T-helper 9 cell (primary cell): ENCODE results near the gene ATP5PO.
"Not testable (repeated sequence)": the region's sequence is repeated elsewhere in the genome, so short reads cannot be mapped to it uniquely, and the experiment has no call there.

ENCODE experiments used
- DNase-seq: peaks from one replicate; pipeline ENCODE4 v3.0.0-alpha.2; 2020

Gene ATP5PO

DNA sequence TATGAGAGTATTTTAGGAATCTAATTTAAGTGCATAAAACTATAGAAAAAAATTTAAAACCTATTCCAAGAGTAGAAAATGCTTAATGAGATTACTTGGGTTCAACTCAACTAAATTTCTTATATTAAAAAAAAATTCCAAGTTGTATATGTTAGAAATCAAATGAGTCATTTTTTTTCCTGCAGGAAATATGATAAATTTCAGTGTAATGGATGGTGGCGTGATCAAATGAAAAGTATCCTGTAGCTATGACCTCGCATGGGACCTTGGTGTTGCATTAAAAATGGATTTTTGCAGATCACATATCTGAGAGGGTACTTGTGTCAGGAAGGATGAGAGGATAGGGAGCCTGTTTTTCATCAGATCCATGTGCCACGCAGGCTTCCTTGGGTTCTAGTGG, 17.9 kb downstream of the ATP5PO start:
- no peak for DNase-seq

DNA sequence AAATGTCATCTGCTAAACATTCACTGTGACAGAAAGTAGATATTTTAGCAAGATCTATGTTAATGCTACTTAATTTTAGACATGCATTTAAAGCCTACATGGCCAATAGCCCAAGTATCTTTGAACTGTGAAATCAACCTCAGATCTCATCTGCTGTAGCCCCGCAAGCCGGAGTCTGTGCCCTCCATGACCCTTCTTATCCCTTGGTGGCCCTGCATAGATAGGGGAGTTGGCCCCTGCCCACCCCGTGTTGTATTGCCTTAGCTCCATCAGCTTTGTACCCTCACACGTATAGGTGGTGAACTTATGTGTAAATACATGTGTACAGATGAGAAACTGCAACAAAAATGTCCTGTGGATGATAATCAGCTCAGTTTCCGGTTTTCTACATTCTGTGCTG, 18.5 kb downstream of the ATP5PO start:
- no peak for DNase-seq

DNA sequence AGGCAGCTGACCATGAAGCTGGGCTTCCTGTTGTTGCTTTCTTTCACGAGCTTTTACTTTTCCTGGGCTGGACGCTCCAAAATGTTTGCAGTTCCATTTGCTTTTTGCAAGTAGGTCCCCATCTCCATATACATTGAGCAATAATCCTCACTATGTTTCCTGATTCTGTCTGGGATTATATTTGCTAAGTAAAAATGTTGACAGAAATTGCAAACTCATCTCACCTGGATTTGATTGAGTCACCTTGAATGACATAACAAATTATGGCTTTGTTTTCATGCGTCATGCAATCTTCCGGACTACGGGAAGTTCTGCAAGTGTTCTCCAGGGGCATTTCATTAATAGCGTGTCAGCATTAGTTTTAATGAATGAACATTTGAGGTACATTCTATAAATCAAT, 18.9 kb downstream of the ATP5PO start:
- DNase-seq, result no peak

DNA sequence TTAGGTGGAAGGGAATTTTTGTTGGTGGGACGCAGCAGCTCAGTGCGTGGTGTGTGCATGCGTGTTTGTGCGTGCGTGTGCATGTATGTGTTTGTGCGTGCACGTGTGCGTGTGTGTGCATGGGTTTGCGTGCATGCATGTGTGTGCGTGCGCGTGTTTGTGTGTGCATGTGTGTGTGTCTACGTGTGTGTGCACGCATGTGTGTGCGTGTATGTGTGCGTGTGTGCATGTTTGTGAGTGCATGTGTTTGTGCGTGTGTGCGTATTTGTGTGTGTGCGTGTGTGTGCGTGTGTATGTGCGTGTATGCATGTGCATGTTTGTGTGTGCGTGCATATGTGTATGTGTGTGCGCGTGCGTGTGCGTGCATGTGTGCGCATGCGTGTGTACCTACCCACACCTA, 20.2 kb downstream of the ATP5PO start:
- DNase-seq, result no peak

DNA sequence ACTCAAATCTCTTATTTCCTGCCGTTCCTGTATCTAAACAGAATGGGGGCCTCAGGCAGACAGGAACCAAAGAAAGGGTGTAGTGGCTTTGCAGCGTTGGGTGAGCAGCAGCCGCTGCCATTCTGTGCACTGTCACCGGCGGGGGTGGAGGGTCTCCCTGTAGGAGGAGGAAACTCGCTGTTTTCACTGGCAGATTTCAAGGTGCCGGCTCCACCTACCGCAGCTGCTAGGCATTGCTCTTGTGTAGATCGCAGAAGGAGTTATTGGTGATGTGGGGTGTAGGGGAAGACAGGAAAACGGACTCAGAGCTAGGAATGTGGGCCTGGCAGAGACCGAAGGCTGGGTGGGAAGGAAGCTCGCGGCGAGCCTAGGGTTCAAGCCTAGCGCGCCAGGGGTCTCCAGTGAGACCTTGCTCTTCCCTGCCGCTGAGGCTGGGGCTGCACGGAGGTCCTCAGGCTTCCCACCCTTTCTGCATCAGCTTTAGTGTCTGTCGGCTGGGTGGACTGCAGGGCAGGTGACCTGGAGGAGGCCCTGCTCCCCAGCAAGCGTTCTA, 20.8 kb downstream of the ATP5PO start:
- DNase-seq, result no peak

DNA sequence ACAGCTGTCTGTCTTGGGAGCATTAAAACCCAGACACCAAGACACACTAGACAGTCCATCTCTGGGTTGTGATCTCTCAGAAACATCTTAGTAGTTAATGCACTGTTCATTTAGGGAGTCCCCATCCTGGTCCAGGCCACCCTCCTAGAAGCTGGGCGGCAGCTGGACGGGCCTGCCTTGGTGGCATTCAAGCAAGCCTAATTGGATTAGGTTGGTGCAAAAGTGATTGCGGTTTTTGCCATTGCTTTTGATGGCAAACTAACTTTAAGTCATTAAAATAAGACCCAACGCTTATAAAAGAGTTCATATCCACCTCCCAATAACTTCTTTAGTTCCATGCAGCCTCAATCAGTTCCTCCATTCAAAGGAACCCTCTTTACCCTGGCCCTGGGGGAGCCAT, 21.7 kb downstream of the ATP5PO start:
- no peak for DNase-seq

DNA sequence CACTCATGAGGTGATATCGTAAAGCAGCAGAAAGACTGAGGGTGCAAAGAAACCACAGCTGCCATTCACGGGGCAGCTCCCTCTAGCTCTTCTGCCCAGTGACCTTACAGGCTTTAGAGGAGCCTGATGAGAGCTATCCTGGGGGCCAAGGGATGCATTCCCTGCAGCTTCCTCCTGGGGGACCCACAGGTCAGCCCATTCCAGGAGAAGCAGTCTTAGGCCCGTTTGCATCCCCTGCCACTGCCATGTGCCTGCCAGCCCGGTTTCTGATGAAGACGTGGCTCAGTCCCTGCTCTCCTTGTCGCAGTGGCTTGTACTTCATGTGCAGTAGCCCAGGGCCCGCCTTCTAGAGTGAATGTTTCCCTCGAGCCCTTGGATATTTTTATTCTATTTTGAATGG, 22.8 kb downstream of the ATP5PO start:
- no peak for DNase-seq

DNA sequence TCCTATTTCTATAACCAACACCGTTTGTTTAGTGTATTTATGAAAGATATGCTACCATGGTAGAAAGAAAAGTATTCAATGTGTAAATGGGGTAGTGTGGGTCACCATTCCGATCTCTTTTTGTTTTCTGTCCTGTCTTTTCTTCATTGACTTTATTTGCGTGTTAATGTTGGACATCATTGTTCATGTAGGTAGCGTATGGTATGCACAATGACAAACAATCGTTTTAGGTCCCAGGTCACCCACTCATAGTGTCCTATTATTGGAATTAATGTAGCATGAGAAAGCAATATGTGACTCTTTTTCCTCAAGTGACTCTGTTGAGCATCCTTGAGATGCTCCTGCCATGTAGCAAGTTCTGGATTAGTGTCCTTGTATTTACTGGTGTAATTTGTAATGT, 25.4 kb downstream of the ATP5PO start:
- DNase-seq, result no peak

DNA sequence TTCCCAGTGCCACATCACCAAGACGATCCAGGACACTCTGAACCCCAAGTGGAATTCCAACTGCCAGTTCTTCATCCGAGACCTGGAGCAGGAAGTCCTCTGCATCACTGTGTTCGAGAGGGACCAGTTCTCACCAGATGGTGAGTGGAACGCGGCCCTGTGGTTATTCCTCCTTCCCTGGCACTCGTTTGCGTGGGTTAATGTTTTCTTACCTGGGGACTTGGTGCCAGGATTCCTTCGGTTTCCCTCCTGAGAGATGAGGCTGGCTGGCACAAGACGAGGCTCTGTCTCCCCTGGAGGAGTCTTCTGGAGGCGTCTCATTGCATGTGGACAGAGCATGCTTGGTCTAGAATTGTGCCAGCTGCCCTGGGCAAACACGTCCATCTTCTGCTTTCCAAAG, 29.3 kb downstream of the ATP5PO start:
- no peak for DNase-seq

DNA sequence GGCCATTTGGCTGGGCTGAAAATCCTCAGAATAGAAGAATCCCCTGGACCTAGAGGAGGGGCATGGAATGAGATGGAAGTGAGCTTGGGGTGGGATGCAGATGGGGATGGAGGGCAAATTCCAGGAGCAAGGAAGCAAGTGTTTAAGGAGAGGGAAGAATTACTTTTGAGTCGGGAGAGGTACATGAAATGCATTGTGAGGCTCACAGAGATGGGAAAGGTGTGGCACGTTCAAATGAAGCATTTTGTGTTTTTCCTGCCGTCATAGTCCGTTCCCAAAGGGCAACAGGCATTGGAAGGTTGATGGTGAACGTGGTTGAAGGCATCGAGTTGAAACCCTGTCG, 30.5 kb downstream of the ATP5PO start:
- no peak for DNase-seq

DNA sequence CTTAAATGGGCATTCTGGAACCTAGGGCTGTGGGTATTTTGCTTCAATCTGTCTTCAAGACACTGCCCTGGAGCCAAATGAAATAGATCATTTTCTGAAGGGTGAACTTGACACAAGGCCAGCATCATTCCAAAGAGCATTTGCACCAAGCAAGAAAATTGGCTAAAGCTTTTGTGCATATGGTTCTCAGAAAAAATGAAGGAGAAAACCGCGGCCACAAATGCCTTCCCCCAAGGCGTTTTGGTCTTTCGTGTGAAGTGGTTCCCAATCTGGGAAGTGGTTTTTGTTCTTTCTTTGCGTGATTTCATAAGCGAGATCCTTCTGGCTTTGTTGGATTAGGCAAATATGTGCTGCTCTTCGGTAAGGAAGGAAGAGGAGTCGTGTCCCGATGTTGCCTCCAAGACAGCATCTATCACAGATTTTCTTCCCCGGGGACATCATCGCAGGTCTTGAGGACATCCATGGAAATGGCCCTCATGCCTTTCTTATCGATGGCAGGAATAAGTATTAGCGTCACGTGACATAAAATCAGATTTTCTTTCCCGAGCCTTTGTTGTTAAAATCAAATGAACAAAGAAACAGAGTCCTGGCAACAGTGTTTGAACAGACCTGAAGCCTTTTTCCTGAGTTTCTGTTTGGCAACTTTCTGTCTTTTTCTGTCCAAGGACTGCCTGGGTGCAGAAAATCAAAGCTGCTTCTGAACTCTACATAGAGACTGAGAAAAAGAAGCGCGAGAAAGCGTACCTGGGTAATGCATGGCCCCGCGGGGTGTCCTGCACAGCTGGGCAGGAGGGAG, 31.0 kb downstream of the ATP5PO start:
- DNase-seq, result no peak

DNA sequence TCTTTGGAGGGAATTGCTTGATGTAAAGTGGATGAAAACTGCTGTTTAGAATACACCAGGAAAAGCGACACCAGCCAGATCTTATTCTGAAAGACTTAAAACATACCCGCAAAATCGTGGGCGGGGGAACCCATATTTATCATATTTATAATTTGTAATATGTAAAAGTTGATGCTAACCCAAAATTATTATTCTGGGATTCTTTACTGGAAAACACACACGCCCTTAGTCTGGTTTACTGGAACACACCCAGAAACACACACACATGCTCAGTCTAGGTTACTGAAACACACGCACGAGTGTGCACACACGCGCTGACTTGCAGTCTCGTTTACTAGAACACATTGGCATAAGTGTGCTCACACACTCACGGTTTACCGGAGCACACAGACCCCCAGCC, 32.5 kb downstream of the ATP5PO start:
- DNase-seq, result no peak

DNA sequence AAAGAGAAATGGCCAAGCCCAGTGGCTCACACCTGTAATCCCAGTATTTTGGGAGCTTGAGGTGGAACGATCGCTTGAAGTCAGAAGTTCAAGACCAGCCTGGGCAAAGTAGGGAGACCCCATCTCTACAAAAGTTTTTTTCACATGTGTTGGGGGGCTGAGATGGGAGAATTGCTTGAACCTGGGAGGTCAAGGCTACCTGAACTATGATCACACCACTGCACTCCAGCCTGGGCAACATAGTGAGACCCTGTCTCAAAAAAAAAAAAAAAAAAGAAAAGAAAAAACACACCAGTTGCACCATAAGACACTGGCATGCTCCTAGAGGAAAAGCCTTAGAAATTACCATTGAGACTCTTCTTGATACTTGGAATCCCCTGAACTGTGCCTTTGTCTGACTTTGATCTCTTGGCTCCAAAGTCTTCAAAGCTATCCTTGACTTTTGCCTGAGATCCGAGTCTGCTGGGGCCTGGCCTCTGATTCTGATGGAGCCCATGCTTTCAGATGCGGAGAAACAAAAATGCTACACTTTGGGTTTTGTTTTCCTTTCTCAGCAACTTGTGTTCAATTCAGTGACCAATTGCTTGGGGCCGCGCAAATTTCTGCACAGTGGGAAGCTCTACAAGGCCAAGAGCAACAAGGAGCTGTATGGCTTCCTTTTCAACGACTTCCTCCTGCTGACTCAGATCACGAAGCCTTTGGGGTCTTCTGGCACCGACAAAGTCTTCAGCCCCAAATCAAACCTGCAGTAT, 33.7 kb downstream of the ATP5PO start:
- DNase-seq, result no peak

DNA sequence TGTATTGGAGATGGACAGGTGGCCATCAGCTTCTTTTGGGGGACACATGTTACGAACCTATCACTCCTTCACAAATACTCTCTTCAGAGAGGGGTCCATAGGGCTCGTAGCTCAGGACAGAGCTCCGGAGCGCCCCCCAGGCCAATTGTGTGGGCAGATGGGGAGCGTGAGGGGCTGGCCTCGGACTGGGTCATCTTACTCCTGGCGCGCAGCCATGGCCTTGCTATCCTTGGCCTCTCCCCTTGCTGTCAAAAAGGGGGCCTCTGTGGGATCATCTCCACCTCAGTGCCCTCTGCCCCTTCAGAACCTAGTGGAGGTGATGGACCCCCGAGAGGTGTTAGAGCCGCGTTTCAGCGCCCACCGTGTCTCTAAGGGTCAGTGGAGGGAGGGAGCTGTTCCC, 35.0 kb downstream of the ATP5PO start:
- DNase-seq, result no peak

DNA sequence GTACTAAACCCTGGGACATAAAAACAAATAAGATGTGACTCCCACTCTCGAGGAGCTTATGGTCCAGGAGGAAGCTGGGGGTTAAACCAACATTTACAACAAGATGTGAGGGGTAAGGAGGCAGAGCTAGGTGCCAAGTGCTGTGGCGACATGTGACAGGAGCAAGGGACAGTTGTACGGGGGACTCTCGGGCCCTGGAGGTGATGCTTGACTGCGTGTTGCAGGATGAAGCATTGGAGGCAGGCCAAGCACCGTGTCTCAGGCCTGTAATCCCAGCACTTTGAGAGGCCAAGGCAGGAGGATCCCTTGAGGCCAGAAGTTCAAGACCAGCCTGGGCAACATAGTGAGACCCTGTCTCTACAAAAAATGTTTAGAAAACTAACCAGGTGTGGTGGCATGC, 36.8 kb downstream of the ATP5PO start:
- no peak for DNase-seq

DNA sequence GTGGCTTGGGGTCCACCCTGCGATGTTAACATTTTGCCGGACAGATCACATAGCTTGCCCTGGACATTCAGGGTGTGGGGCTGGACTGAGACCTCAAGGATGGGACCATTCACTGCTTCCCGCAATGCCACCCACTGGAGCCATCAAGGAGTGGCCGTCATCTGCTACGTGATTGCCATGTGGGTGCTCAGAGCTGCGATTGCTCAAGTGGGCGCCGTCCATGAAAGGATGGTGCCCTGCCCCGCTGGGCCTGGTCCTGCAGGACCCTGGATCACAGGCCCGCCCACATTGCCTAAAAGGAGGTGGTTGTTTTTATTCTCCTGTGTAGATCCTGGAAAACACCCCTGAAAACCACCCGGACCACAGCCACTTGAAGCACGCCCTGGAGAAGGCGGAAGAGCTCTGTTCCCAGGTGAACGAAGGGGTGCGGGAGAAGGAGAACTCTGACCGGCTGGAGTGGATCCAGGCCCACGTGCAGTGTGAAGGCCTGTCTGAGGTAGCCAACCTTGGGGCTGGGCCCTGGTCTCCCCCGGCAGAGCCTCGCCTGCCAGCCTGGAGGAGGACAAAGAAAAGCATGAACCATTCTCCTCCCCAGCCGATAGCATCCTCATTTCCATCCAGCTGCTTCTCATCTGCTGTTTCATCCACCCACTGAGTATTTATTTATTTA, 40.4 kb downstream of the ATP5PO start:
- DNase-seq, result no peak

DNA sequence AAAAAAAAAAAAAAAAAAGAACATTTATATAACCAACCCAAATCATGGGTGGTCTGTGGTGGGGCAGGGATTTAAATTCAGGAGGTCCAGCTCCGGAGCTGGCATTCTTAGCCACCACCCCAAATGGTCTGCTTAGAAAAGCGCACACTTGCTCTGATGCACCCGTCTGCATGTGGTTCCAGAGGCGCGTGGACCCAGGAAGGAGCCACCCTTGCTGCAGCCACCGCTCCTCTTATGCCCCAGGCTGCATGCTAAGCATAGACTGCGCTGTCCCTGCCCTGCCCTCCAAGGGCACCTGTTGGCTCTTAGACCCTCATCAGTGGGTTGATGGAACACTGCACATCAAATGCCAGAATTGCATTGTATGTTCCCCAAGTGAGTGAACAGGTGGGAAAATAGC, 41.4 kb downstream of the ATP5PO start:
- no peak for DNase-seq

DNA sequence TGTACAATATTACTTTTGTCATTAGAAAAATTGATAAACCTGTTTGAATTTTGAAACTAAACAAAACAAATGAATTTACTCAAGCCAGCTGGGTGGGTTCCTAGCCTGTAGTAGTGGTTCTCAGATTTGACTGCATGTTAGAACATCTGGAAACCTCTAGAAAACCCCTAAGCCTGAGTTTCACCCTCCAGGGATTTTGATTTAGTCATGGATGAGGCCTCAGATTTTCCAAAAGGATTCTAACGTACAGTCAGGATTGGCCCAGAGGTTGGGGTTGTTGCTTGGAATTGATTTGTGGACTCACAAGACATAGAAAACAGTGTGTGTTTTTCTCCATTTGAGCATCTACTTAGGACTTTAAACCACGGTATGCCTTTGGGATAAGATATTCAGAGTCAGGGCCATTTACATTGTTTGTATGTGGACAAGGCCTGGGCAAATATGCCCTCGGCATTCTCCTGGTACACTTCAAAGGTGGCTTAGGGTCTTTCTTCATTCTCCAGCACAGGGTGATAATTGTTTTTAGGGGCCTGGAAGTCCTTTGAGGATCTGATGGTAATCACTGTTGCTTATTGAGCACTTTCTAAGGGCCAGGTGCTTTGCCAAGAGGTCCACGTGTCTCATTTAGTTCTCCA, 42.6 kb downstream of the ATP5PO start:
- DNase-seq, result no peak

DNA sequence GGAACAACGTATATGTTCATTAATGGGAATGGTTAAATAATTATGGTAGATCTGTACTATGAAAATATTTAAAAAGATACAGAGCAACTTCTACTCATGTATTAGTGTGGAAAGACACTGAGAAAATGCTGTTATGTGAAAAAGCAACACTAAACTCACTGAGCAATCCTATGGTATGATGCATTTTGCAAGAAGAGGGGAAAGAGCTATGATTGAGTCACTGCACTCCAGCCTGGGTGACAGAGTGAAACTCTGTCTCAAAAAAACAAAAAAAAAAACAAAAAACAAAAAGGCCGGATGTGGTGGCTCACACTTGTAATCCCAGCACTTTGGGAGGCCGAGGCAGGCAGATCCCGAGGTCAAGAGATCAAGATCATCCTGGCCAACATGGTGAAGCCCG, 44.4 kb downstream of the ATP5PO start:
- no peak for DNase-seq

DNA sequence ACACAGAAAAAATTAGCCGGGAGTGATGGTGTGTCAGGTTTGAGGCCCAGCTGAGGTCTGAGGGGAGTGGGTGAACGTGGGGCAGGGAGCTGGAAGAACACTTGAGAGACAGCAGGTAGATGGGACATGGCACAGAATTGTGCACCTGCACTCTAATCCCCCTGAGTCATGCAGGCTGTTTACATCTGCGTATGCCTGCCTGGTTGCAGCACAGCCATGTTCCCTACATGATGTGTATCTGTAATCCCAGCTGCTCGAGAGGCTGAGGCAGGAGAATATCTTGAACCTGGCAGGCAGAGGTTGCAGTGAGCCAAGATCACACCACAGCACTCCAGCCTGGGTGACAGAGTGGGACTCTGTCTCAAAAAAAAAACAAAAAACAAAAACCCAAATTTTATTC, 44.8 kb downstream of the ATP5PO start:
- no peak for DNase-seq

DNA sequence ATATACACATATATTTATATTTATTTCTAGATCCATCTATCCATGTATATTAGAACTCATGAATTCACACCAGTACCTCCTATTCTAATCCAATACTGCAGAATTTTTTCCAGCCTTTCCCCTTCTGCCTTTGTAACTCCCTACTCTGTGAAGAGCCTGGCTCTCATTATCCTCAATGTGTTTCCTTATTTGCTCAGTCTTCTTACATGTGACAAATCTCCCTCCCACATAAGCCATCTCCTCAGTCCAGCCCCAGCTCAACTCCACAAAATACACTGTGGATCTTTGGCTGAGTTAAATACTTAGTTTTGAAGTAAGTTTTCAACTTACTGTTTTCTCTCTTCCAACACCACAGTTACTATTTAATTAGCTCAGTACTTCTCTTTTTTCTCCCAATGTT, 45.7 kb downstream of the ATP5PO start:
- no peak for DNase-seq

DNA sequence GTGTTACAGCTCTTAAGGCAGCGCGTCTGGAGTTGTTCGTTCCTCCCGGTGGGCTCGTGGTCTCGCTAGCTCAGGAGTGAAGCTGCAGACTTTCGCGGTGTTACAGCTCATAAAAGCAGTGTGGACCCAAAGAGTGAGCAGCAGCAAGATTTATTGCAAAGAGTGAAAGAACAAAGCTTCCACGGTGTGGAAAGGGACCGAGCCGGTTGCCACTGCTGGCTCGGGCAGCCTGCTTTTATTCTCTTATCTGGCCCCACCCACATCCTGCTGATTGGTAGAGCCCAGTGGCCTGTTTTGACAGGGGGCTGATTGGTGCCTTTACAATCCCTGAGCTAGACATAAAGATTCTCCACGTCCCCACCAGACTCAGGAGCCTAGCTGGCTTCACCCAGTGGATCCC, 47.7 kb downstream of the ATP5PO start:
- not testable (repeated sequence) for DNase-seq

DNA sequence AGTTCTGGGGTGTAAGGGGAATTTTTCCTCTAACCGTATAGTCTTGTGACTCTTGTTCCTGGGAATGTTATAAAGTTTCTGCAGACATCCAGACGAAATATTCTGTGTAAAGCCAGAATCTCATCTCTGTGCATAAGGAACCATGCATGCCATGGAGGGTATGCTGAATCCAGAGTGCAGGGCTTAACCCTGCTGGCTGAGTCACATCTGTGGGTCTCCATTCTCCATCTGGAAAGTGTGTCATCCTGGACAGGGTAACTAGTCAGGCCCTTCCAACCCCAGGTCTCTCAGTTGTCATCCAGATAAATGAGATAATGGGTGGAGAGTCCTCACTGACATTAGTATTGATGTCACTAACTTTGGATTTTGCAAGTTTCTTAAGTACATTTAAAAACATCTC, 48.8 kb downstream of the ATP5PO start:
- no peak for DNase-seq
